ENCODE data around the gene MRPL9. TPM values are rescaled to one million over a fixed set of nuclear protein-coding genes. Genes with fewer than 3 reads are reported as not detected.
"Not testable (repeated sequence)": the region's sequence is repeated elsewhere in the genome, so short reads cannot be mapped to it uniquely, and the experiment has no call there.

Gene MRPL9
- total RNA-seq, 2 experiments from 2014 or later = 111 to 121 TPM

GRCh38 chr1:151760597-151761385 is 2.5 kb downstream of the MRPL9 start:
- ATAC-seq (no peak), DNase-seq (no peak)
- POLR2A ChIA-PET = no interaction called here
- no peak overlapping the region for H3K27ac Mint-ChIP-seq
- H3K27me3 Mint-ChIP-seq (ENCODE audit: low read depth) = no peaks in the 10 kb centered on the region
- no peaks in the 10 kb centered on the region for H3K9me3 Mint-ChIP-seq (ENCODE audit: insufficient read depth)
- peaks cover 40% of the 10 kb centered on the region for H3K36me3 Mint-ChIP-seq (ENCODE audit: low read depth)
- H3K4me3 Mint-ChIP-seq = peak overlapping the region; percentile 12
- H3K4me1 Mint-ChIP-seq (ENCODE audit: low read depth) = peaks cover 32% of the 10 kb centered on the region
- CTCF ChIA-PET = no interaction called here

- DNase-seq (no peak), ATAC-seq (no peak)
- Mint-ChIP-seq H3K27me3 (ENCODE audit: low read depth) (no peaks in the 10 kb centered on the region), H3K4me3 (no peak overlapping the region), H3K9me3 (ENCODE audit: insufficient read depth) (no peaks in the 10 kb centered on the region), H3K4me1 (ENCODE audit: low read depth) (peaks cover 30% of the 10 kb centered on the region), H3K36me3 (ENCODE audit: low read depth) (peaks cover 40% of the 10 kb centered on the region), H3K27ac (no peak overlapping the region)
- CTCF ChIA-PET = interaction anchor here (1.3 kb wide), 1 partner anchor 77 kb away, joined by 3 read pairs; no protein-coding TSS in a partner anchor
- POLR2A ChIA-PET = no interaction called here
These were observed 4.1 kb downstream of the MRPL9 start for GRCh38 chr1:151759241-151759640.

- CTCF ChIA-PET = interaction anchor here (1.1 kb wide), 1 partner anchor 19 kb away, joined by 3 read pairs; no protein-coding TSS in a partner anchor
- Mint-ChIP-seq H3K27ac (no peak overlapping the region), H3K9me3 (ENCODE audit: insufficient read depth) (no peaks in the 10 kb centered on the region), H3K36me3 (ENCODE audit: low read depth) (peaks cover 30% of the 10 kb centered on the region), H3K4me1 (ENCODE audit: low read depth) (peaks cover 11% of the 10 kb centered on the region), H3K4me3 (no peak overlapping the region), H3K27me3 (ENCODE audit: low read depth) (peaks cover 2% of the 10 kb centered on the region)
- POLR2A ChIA-PET = no interaction called here
- ATAC-seq (no peak), DNase-seq (no peak)
These were observed 7.0 kb downstream of the MRPL9 start for GRCh38 chr1:151756291-151756690.

DNA sequence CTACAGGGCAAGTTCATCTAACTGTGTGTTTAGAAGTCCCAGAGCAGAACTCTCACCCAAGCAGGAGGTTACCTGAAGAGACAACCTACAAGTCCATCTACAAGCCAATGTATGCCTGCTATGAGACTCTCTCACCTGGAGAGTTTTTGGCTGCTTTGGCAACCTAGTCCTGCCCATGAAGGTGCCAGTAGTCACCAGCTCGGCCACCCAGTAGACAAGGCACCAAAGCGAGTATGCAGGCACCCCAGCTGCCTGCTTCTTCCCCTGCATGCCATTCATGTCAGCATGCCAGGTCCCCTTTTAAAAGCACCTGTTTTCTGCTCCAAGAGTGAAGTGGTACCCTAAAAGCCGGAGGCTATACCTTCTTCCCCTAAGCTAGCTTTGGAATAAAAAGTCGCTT is 21.8 kb downstream of the MRPL9 start:
- H3K4me1 Mint-ChIP-seq (ENCODE audit: low read depth) = peaks cover 4% of the 10 kb centered on the region
- H3K27ac Mint-ChIP-seq = no peak overlapping the region
- ChIA-PET CTCF (no interaction called here), POLR2A (interaction anchor here (0.6 kb wide), 1 partner anchor 35 kb away, joined by 3 read pairs; no protein-coding TSS in a partner anchor)
- H3K27me3 Mint-ChIP-seq (ENCODE audit: low read depth) = peaks cover 31% of the 10 kb centered on the region
- DNase-seq = no peak
- H3K9me3 Mint-ChIP-seq (ENCODE audit: insufficient read depth) = peaks cover 18% of the 10 kb centered on the region
- no peaks in the 10 kb centered on the region for H3K36me3 Mint-ChIP-seq (ENCODE audit: low read depth)
- ATAC-seq = no peak
- H3K4me3 Mint-ChIP-seq = no peak overlapping the region

DNA sequence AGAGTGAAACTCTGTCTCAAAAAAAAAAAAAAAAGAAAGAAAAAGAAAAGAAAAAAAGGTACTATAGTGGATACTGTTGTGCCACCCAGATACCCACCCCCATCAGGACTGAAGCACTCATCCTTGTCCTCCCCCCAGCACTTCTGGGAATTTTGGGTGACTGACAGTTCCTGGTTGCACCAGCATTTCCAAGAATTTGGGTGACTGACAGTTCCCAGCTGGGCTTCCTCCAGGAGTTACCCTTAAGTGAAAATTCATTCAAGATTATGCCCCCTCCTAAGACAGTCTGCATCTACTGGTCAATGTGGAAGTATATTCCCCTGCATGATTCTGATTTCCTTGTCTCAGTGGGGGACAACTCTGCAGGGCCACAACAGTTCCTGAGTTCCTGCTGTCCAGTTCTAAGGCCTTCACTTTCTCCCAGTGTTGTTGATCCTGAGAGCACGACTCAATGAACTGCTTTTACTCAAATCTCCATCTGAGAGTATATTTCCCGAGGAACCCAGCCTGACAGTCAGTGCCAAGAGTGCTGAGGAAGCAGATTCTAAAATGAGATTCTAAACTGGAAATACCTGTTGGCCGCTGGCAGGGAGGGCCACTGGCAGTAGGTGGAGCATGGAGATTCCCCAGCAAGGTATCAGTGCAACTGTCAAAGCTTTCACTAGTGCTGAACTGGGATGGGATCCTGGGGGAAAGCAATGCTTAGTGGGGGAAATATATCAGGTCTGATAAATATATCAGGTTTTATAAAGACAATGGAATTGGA is 23.5 kb downstream of the MRPL9 start:
- Mint-ChIP-seq H3K9me3 (ENCODE audit: insufficient read depth) (peaks cover 18% of the 10 kb centered on the region), H3K27me3 (ENCODE audit: low read depth) (peaks cover 19% of the 10 kb centered on the region), H3K27ac (no peak overlapping the region), H3K36me3 (ENCODE audit: low read depth) (no peaks in the 10 kb centered on the region), H3K4me3 (no peak overlapping the region), H3K4me1 (ENCODE audit: low read depth) (peaks cover 4% of the 10 kb centered on the region)
- DNase-seq (no peak), ATAC-seq (no peak)
- POLR2A ChIA-PET = no interaction called here
- CTCF ChIA-PET = no interaction called here

- CTCF ChIA-PET = interaction anchor here (1.1 kb wide), 1 partner anchor 25 kb away, joined by 3 read pairs; no protein-coding TSS in a partner anchor
- no peak for ATAC-seq
- H3K4me3 Mint-ChIP-seq = no peak overlapping the region
- peaks cover 4% of the 10 kb centered on the region for H3K4me1 Mint-ChIP-seq (ENCODE audit: low read depth)
- DNase-seq = no peak
- peaks cover 19% of the 10 kb centered on the region for H3K27me3 Mint-ChIP-seq (ENCODE audit: low read depth)
- POLR2A ChIA-PET = no interaction called here
- H3K36me3 Mint-ChIP-seq (ENCODE audit: low read depth) = no peaks in the 10 kb centered on the region
- no peak overlapping the region for H3K27ac Mint-ChIP-seq
- H3K9me3 Mint-ChIP-seq (ENCODE audit: insufficient read depth) = peaks cover 18% of the 10 kb centered on the region
These were observed 25.8 kb downstream of the MRPL9 start for GRCh38 chr1:151737479-151737878.

DNA sequence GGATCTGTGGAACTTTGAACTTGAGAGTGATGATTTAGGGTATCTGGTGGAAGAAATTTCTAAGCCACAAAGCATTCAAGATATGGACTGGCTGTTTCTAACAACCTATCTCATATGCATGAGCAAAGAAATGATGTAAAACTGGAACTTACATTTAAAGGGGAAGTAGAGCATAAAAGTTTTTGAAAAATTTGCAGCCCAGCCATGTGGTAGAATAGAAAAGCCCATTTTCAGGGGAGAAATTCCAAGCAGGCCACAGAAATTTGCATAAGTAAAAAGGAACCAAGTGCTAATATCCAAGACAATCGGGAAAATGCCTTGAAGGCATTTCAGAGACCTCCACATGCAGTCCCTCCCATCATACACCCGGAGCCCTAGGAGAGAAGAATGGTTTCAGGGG is 26.3 kb downstream of the MRPL9 start:
- Mint-ChIP-seq H3K9me3 (ENCODE audit: insufficient read depth) (peaks cover 18% of the 10 kb centered on the region), H3K27ac (no peak overlapping the region), H3K4me1 (ENCODE audit: low read depth) (peaks cover 4% of the 10 kb centered on the region), H3K4me3 (no peak overlapping the region), H3K27me3 (ENCODE audit: low read depth) (peaks cover 17% of the 10 kb centered on the region), H3K36me3 (ENCODE audit: low read depth) (no peaks in the 10 kb centered on the region)
- no peak for ATAC-seq
- POLR2A ChIA-PET = no interaction called here
- CTCF ChIA-PET = no interaction called here
- no peak for DNase-seq

DNA sequence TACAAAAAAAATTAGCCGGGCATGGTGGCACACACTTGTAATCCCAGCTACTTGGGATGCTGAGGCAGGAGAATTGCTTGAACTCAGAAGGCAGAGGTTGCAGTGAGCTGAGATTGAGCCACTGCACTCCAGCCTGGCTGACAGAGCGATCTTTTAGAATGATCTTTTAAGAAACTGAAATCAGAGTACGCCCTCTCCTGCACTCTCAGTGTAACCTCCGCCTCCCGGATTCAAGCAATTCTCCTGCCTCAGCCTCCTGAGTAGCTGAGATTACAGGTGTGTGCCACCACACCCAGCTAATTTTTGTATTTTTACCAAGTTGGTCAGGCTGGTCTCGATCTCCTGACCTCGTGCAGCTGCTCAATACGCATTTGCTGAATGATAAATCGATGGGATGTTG is 29.3 kb downstream of the MRPL9 start:
- H3K4me3 Mint-ChIP-seq; H3K27ac Mint-ChIP-seq; POLR2A ChIA-PET; DNase-seq; H3K4me1 Mint-ChIP-seq (ENCODE audit: low read depth); H3K36me3 Mint-ChIP-seq (ENCODE audit: low read depth); ATAC-seq: not testable (repeated sequence)
- Mint-ChIP-seq H3K9me3 (ENCODE audit: insufficient read depth) (peaks cover 18% of the 10 kb centered on the region), H3K27me3 (ENCODE audit: low read depth) (peaks cover 13% of the 10 kb centered on the region)
- CTCF ChIA-PET = interaction anchor here (0.8 to 3.2 kb wide), 27 partner anchors 10 to 433 kb away, joined by 3 to 40 read pairs (median 4); no protein-coding TSS in a partner anchor

DNA sequence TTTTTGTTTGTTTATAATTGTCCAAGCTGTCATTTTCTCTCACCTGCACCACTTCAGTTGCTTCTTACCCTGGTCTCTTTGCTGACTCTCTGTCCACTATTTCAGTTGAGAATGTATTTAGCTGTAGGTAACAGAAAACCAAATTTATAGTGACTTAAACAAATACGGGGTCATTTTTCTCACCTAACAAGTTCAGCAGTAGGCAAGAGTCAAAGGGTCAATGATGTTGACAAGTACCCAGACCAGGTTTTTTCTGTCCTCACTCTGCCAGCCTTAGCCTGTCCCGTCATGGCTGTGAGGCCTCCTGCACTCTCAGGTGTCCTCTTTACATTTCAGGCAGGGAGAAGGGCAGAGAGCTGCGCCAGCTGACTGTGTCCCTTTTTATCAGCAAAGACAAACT is 30.2 kb downstream of the MRPL9 start:
- no peak for DNase-seq
- CTCF ChIA-PET = interaction anchor here (1.0 to 3.2 kb wide), 2 partner anchors 138 to 426 kb away, joined by 3 to 40 read pairs; no protein-coding TSS in a partner anchor
- Mint-ChIP-seq H3K27ac (no peak overlapping the region), H3K9me3 (ENCODE audit: insufficient read depth) (peaks cover 14% of the 10 kb centered on the region), H3K4me1 (ENCODE audit: low read depth) (no peaks in the 10 kb centered on the region), H3K36me3 (ENCODE audit: low read depth) (no peaks in the 10 kb centered on the region), H3K27me3 (ENCODE audit: low read depth) (peaks cover 17% of the 10 kb centered on the region), H3K4me3 (no peak overlapping the region)
- POLR2A ChIA-PET = no interaction called here
- ATAC-seq = no peak

- Mint-ChIP-seq H3K9me3 (ENCODE audit: insufficient read depth) (no peaks in the 10 kb centered on the region), H3K4me3 (no peak overlapping the region), H3K4me1 (ENCODE audit: low read depth) (no peaks in the 10 kb centered on the region), H3K27me3 (ENCODE audit: low read depth) (peaks cover 26% of the 10 kb centered on the region), H3K36me3 (ENCODE audit: low read depth) (no peaks in the 10 kb centered on the region), H3K27ac (no peak overlapping the region)
- ChIA-PET POLR2A (no interaction called here), CTCF (interaction anchor here (2.0 kb wide), 1 partner anchor 136 kb away, joined by 7 read pairs; no protein-coding TSS in a partner anchor)
- ATAC-seq (no peak), DNase-seq (no peak)
These were observed 33.4 kb downstream of the MRPL9 start for GRCh38 chr1:151729966-151730291.

DNA sequence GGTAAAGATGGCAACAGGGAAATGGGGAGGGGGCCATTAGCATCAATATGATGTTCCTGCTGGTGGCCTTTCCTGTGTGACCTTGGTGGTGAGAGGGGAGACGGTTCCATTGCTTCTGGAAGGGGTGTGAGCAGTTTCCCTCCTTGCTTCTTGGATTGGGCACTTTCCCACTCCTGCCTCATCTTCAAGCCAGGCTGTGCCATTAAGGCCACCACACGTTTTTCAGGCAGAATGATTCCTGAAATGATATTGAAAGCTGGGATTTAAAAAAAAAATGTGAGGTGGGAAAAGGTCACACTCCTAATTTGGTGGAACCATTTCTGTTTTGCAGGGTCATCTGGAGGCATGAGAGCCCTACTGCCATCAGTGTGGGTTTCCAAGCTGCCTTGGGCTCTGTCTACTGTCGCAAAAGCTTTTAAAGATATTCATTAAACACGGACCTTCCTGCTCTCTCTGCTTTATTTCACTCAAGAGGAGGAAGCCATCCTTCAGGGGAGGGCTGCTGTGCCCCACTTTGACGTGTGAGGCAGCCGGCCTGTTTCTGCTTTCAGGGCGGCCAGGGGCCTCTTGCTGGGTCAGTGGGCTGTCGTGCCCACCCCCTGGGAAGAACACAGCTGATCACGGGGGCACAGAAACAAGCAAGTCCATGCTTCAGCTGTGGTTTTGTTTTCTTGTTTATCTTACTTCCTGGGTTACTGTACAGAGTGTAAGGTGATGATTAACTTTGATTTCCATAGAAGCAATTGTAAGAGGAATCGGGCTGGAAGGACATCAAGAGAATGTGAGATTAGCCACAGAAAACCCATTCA is 33.9 kb downstream of the MRPL9 start:
- Mint-ChIP-seq H3K27ac (no peak overlapping the region), H3K27me3 (ENCODE audit: low read depth) (peaks cover 24% of the 10 kb centered on the region), H3K36me3 (ENCODE audit: low read depth) (no peaks in the 10 kb centered on the region), H3K4me1 (ENCODE audit: low read depth) (no peaks in the 10 kb centered on the region), H3K4me3 (no peak overlapping the region), H3K9me3 (ENCODE audit: insufficient read depth) (no peaks in the 10 kb centered on the region)
- ChIA-PET CTCF (interaction anchor here (2.0 kb wide), 1 partner anchor 135 kb away, joined by 7 read pairs; no protein-coding TSS in a partner anchor), POLR2A (interaction anchor here (0.5 to 1.0 kb wide), 2 partner anchors 33 to 405 kb away, joined by 3 to 4 read pairs; no protein-coding TSS in a partner anchor)
- no peak for ATAC-seq
- DNase-seq = no peak

All from activated CD8-positive, alpha-beta T cell treated with anti-CD3 and anti-CD28 coated beads, Interleukin-2, amount 10 ng/mL, durations not matched to agents 7 days and 5 days (primary cell).